Tibial artery (tissue), 4 donors: Measurements from ENCODE around the gene RETREG3.

ENCODE experiments used
- DNase-seq, 2 donors: peaks; one replicate each; pipeline ENCODE4 v3.0.0-alpha.2; 2019
- H3K27ac ChIP-seq, 2 donors: fragments of 200-600 bp; sonication (generic) in 1 of 2; 1 replicate in 1 of 2; 2 replicates in 1 of 2; pipeline ENCODE4 v1.5.1; 2018 to 2019; ENCODE audit warnings: mild to moderate bottlenecking in 1 of 2
- H3K27me3 ChIP-seq, 2 donors: fragments of 200-600 bp; sonication (generic) in 1 of 2; one replicate each; pipeline versions ENCODE4 v1.5.1 to v1.6.0; 2016 to 2019
- H3K36me3 ChIP-seq, 3 donors: fragments of 200-600 bp; sonication (generic) in 2 of 3; one replicate each; pipeline ENCODE4 v1.5.1; 2016 to 2019; ENCODE audit warnings: mild to moderate bottlenecking in 2 of 3
- H3K4me1 ChIP-seq, 4 donors: fragments of 200-600 bp; sonication (generic) in 2 of 4; 1 replicate in 3 of 4; 2 replicates in 1 of 4; pipeline ENCODE4 v1.5.1; 2016 to 2019
- H3K4me3 ChIP-seq, 2 donors: fragments of 200-600 bp; sonication (generic) in 1 of 2; 1 replicate in 1 of 2; 2 replicates in 1 of 2; pipeline ENCODE4 v1.5.1; 2018 to 2019; ENCODE audit warnings: mild to moderate bottlenecking in 2 of 2
- H3K9me3 ChIP-seq, 3 donors: fragments of 200-600 bp; sonication (generic) in 1 of 3; one replicate each; pipeline ENCODE4 v1.5.1; 2016 to 2019
- CTCF ChIP-seq, 2 experiments: fragments of 200-600 bp in 1 of 2; fragments of 450-650 bp in 1 of 2; IDR thresholded peaks; one replicate each; pipeline ENCODE4 v1.5.1; 2017 to 2019; ENCODE audit warnings: antibody characterized with exemption in 2 of 2, mild to moderate bottlenecking in 1 of 2, moderate library complexity in 1 of 2
- intact Hi-C: fragments of 100-400 bp; cut with DNase I; formaldehyde crosslinking; loops from one replicate; pipeline ENCODE4 v1.15.0; 2023; ENCODE audit warnings: low total_unique reads

The RETREG3 gene

GRCh38 chr17:42571435-42572225 is 37.5 kb downstream of the RETREG3 start:
- Histone ChIP-seq H3K4me3 (no peak overlapping the region), H3K27me3 (no peaks in the 10 kb centered on the region), H3K36me3 (peaks cover 55 to 74% (median 59%) of the 10 kb centered on the region in 3 donors), H3K4me1 (peaks cover 0 to 25% (median 19%) of the 10 kb centered on the region in 4 donors), H3K9me3 (no peaks in the 10 kb centered on the region), H3K27ac (no peak overlapping the region)
- intact Hi-C loops: no loop called here
- TF ChIP-seq CTCF (IDR thresholded peaks at IDR 0.05): no peak
- no peak for DNase-seq

- Histone ChIP-seq H3K27me3 (no peaks in the 10 kb centered on the region), H3K4me1 (peaks cover 0 to 54% (median 36%) of the 10 kb centered on the region in 4 donors), H3K4me3 (no peak overlapping the region), H3K9me3 (no peaks in the 10 kb centered on the region), H3K27ac (peak overlapping the region; percentile 91 to 92), H3K36me3 (peaks cover 63 to 77% (median 72%) of the 10 kb centered on the region in 3 donors)
- intact Hi-C loops: no loop called here
- DNase-seq: no peak
- TF ChIP-seq CTCF (IDR thresholded peaks at IDR 0.05): no peak
Observed at GRCh38 chr17:42568341-42569111, 40.6 kb downstream of the RETREG3 start.

GRCh38 chr17:42566883-42567573 is 42.1 kb downstream of the RETREG3 start, which contains the start of gene MLX:
Gene MLX, plus strand, starts transcription at chr17:42567100. Its CDS starts 25 bp downstream, at chr17:42567125.
- Histone ChIP-seq H3K27ac (peak within 1 kb of the TSS; percentile 91 to 92), H3K36me3 (peaks cover 48 to 62% (median 57%) of the 10 kb centered on the region in 3 donors), H3K27me3 (no peaks in the 10 kb centered on the region), H3K4me1 (peaks cover 4 to 66% (median 46%) of the 10 kb centered on the region in 4 donors), H3K4me3 (peak within 1 kb of the TSS; percentile 80), H3K9me3 (no peaks in the 10 kb centered on the region)
- peak; percentile 92 to 97 for DNase-seq
- intact Hi-C loops: no loop called here
- no peak for TF ChIP-seq CTCF (IDR thresholded peaks at IDR 0.05)

GRCh38 chr17:42566215-42566882 is 42.8 kb downstream of the RETREG3 start:
- peaks cover 42 to 56% (median 50%) of the 10 kb centered on the region in 3 donors for H3K36me3 ChIP-seq
- TF ChIP-seq CTCF (IDR thresholded peaks at IDR 0.05): no peak

More at GRCh38 chr17:42566215-42566882, 42.8 kb downstream of the RETREG3 start:
- Histone ChIP-seq H3K27me3 (no peaks in the 10 kb centered on the region), H3K9me3 (no peaks in the 10 kb centered on the region), H3K27ac (peak overlapping the region; percentile 91 to 92), H3K4me3 (peak overlapping the region; percentile 80), H3K4me1 (peaks cover 4 to 65% (median 47%) of the 10 kb centered on the region in 4 donors)
- DNase-seq: no peak
- intact Hi-C loops: no loop called here
